Heart left ventricle (tissue), 16 donors: ENCODE data around the gene RAPGEFL1. TPM values are rescaled to one million over a fixed set of nuclear protein-coding genes. Genes with fewer than 3 reads are reported as not detected.

Source experiments
- ATAC-seq, 4 donors: fragments of 200-7000 bp; cut with Tn5 transposase; one replicate each; pipeline ENCODE4 v1.9.1; 2020 to 2022; ENCODE audit warnings: moderate library complexity in 4 of 4, mild to moderate bottlenecking in 3 of 4, moderate number of reproducible peaks in 1 of 4
- DNase-seq, 5 donors: peaks; one replicate each; pipeline ENCODE4 v3.0.0-alpha.2; 2020
- H3K27ac ChIP-seq, 12 donors: fragments of 200-600 bp; sonication (generic) in 4 of 12; one replicate each; pipeline versions ENCODE4 v1.5.0 to v1.8.0; 2016 to 2022; ENCODE audit warnings: mild to moderate bottlenecking in 2 of 12
- H3K27me3 ChIP-seq, 9 donors: fragments of 200-600 bp; sonication (generic) in 2 of 9; one replicate each; pipeline versions ENCODE4 v1.5.1 to v1.8.0; 2016 to 2022; ENCODE audit warnings: mild to moderate bottlenecking in 3 of 9
- H3K36me3 ChIP-seq, 9 donors: fragments of 200-600 bp; sonication (generic) in 2 of 9; one replicate each; pipeline versions ENCODE4 v1.5.0 to v1.8.0; 2018 to 2022; ENCODE audit warnings: mild to moderate bottlenecking in 2 of 9
- H3K4me1 ChIP-seq, 12 donors: fragments of 200-600 bp; sonication (generic) in 4 of 12; one replicate each; pipeline versions ENCODE4 v1.5.0 to v1.8.0; 2016 to 2022; ENCODE audit warnings: mild to moderate bottlenecking in 3 of 12
- H3K4me3 ChIP-seq, 12 donors: fragments of 200-600 bp; sonication (generic) in 4 of 12; one replicate each; pipeline versions ENCODE4 v1.5.0 to v1.8.0; 2017 to 2022; ENCODE audit warnings: mild to moderate bottlenecking in 9 of 12, moderate library complexity in 4 of 12
- H3K9me3 ChIP-seq, 12 donors: fragments of 200-600 bp; sonication (generic) in 4 of 12; one replicate each; pipeline versions ENCODE4 v1.5.0 to v1.8.0; 2016 to 2022; ENCODE audit warnings: mild to moderate bottlenecking in 1 of 12
- POLR2A ChIP-seq, 2 donors: fragments of 450-650 bp; IDR thresholded peaks; one replicate each; pipeline ENCODE4 v1.6.1; 2017; ENCODE audit warnings: antibody characterized with exemption in 2 of 2, mild to moderate bottlenecking in 2 of 2, moderate library complexity in 2 of 2
- WGBS, 4 donors: extraction: QIAGEN DNeasy Blood & Tissue Kit in 2 of 4; methylation state at CpG; one replicate each; pipeline versions ENCODE4 v1.1.5 to v1.1.7; 2013 to 2018; 5-methylcytosine and 5-hydroxymethylcytosine counted together
- intact Hi-C, 10 donors: fragments of 100-400 bp; cut with DNase I; formaldehyde crosslinking; loops; one replicate each; pipeline versions ENCODE4 v1.11.1 to v1.14.2; 2022
- polyA plus RNA-seq, 2 donors: library from polyadenylated mRNA; stranded (reverse); fragments of 200-250 nt; gene quantifications; one replicate each; pipeline ENCODE4 v1.2.3, GENCODE V29; 2013
- total RNA-seq, 9 donors: library from RNA; depleted of rRNA in 2 of 9; stranded (reverse); fragments of >200 nt in 2 of 9; fragmentation: NEBNext Ultra II Directional in 3 of 9; extraction: Animal tissue kit (Norgen Biotek cat#: 25700) in 3 of 9; gene quantifications; one replicate each; pipeline versions ENCODE4 v1.1.0 to v1.2.4, GENCODE V29; 2016 to 2023
- TF ChIP-seq, protein P1 (sequence below), 12 donors: fragments of 200-600 bp; sonication (generic) in 4 of 12; IDR thresholded peaks; one replicate each; pipeline versions ENCODE4 v1.5.0 to v1.8.0; 2018 to 2022; ENCODE audit warnings: antibody characterized with exemption in 12 of 12, mild to moderate bottlenecking in 5 of 12
- donor health status: ischemic (EF 13 %, LVEDD 7.1; RV severe dilation, severe dysfunction).
- donor health status: healthy with polysubstance abuse.
- donor health status: DM: no; HTN: yes; CAD: no.
- donor health status: DM: no; HTN: no; CAD: no.
- donor health status: ischemic (EF 25% LVEDD 6.9; RV normal size, moderate dysfunction).
- donor health status: ischemic (EF 25% LVEDD 5.7; RV mildly dilated, moderate dysfunction).
- donor health status: healthy.
- donor health status: DM: yes; HTN: yes; CAD: no.
- donor health status: ischemic (EF 35%, LVEDD 5.7; RV mildly dilated, moderate dysfunction).
- donor health status: nonischemic (EF 11% LVEDD 7.7; RV severe dilation, severe dysfunction).
- donor health status: DM: yes; HTN: yes; CAD: no.
- donor health status: PGD.
- donor health status: ischemic (EF 29% LVEDD 5.4; RV normal size, mild dysfunction).
- donor health status: nonischemic (EF 23%, LVEDD 6.1; RV moderate dilation, normal function).

Gene RAPGEFL1
- total and polyA plus RNA-seq, 11 donors, result 2.2 to 6.6 (median 3.3) TPM

DNA sequence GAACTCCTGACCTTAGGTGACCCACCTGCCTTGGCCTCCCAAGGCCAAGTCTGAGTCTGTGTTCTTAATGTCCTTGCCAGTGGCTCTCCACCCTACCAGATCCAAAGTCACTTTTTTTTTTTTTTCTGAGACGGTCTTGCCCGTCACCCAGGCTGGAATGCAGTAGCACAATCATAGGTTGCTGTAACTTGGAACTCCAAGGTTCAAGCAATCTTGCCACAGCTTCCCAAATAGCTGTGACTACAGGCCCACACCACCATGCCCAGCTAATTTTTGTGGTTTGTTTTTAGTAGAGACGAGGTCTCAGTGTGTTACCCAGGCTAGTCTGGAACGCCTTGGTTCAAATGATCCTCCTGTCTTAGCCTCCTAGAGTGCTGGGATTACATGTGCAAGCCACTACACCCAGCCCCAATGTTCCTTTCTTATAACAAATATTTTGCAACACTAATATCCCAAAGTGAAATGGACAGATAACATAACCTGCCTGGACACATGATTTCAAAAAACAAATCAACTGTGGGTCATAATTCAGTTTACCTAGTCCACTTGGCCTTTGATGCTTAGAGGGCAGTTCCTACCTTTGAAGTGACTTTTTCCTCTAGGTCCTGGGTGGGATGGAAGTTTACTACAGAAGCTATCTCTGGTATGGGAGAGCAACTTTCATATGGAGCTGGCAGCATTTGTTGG is 4.0 kb upstream of the RAPGEFL1 start:
- ATAC-seq (no peak), DNase-seq (no peak)
- WGBS, 4 donors, result 85 to 92% (median 86%) methylated on average over 4 of the region's 4 CpGs
- Histone ChIP-seq H3K27me3 (no peaks in the 10 kb centered on the region), H3K9me3 (no peaks in the 10 kb centered on the region), H3K4me3 (no peak overlapping the region), H3K4me1 (peaks cover 0 to 19% (median 11%) of the 10 kb centered on the region in 12 donors), H3K36me3 (peaks cover 0 to 84% (median 63%) of the 10 kb centered on the region in 9 donors), H3K27ac (no peak overlapping the region)
- TF ChIP-seq, protein P1, sequence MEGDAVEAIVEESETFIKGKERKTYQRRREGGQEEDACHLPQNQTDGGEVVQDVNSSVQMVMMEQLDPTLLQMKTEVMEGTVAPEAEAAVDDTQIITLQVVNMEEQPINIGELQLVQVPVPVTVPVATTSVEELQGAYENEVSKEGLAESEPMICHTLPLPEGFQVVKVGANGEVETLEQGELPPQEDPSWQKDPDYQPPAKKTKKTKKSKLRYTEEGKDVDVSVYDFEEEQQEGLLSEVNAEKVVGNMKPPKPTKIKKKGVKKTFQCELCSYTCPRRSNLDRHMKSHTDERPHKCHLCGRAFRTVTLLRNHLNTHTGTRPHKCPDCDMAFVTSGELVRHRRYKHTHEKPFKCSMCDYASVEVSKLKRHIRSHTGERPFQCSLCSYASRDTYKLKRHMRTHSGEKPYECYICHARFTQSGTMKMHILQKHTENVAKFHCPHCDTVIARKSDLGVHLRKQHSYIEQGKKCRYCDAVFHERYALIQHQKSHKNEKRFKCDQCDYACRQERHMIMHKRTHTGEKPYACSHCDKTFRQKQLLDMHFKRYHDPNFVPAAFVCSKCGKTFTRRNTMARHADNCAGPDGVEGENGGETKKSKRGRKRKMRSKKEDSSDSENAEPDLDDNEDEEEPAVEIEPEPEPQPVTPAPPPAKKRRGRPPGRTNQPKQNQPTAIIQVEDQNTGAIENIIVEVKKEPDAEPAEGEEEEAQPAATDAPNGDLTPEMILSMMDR (IDR thresholded peaks at IDR 0.05), result no peak
- no peak for TF ChIP-seq POLR2A (IDR thresholded peaks at IDR 0.05)
- intact Hi-C loops, result loop anchor here in 1 of 10 donors (10.0 kb wide), 1 partner anchor 148 kb away; no protein-coding TSS in a partner anchor

DNA sequence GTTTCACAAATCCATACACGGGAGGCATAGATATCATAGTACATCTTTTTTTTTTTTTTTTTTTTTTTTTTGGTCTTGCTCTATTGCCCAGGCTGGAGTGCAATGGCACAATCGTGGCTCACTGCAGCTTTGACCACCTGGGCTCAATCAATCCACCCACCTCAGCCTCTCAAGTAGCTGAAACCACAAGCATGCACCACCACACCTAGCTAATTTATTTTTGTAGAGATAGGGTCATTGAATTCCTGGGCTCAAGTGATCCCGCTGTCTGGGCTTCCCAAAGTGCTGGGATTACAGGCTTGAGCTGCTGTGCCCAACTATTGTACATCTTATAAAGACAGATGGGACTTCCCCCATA is 3.5 kb upstream of the RAPGEFL1 start:
- intact Hi-C loops, result loop anchor here in 1 of 10 donors (10.0 kb wide), 1 partner anchor 149 kb away; no protein-coding TSS in a partner anchor

DNA sequence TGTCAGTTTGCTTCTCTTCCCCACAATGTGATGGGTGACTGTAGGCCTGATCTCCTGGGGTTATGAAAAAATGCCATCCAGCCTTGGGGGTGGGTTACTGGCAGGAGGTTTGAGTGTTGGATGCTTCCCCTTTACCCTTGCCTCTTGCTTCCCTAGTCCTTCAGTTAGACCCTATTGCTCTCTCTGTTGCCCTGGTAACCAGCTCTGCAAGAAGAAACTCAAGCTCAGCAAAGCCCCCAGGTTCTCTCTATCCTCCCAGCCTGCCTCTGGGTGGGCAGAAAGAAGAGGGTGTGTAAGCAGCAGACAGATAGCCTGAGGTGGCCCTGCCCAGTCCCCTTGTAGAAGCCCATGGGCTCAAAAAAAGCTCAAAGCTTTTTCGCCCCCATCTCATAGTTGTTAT is 2.8 kb upstream of the RAPGEFL1 start:
- peaks cover 0 to 15% (median 10%) of the 10 kb centered on the region in 12 donors for H3K4me1 ChIP-seq
- no peaks in the 10 kb centered on the region for H3K27me3 ChIP-seq
- TF ChIP-seq, protein P1 (IDR thresholded peaks at IDR 0.05), result no peak
- no peak for TF ChIP-seq POLR2A (IDR thresholded peaks at IDR 0.05)
- DNase-seq (no peak), ATAC-seq (no peak)
- WGBS, 4 donors, result 94 to 100% (median 96%) methylated on average over 1 of the region's 1 CpG
- no peak overlapping the region for H3K27ac ChIP-seq
- peaks cover 0 to 71% (median 51%) of the 10 kb centered on the region in 9 donors for H3K36me3 ChIP-seq
- H3K4me3 ChIP-seq, result no peak overlapping the region
- no peaks in the 10 kb centered on the region for H3K9me3 ChIP-seq
- intact Hi-C loops, result loop anchor here in 1 of 10 donors (10.0 kb wide), 1 partner anchor 150 kb away; no protein-coding TSS in a partner anchor

More for the DNA sequence above, 3.5 kb upstream of the RAPGEFL1 start:
- WGBS, 4 donors, result 61 to 78% (median 76%) methylated on average over 2 to 3 of the region's 3 CpGs
- H3K4me1 ChIP-seq, result peaks cover 0 to 15% (median 10%) of the 10 kb centered on the region in 12 donors
- DNase-seq (no peak), ATAC-seq (no peak)
- TF ChIP-seq, protein P1 (IDR thresholded peaks at IDR 0.05), result no peak
- no peak for TF ChIP-seq POLR2A (IDR thresholded peaks at IDR 0.05)
- H3K27ac ChIP-seq, result no peak overlapping the region
- no peaks in the 10 kb centered on the region for H3K27me3 ChIP-seq
- H3K9me3 ChIP-seq, result no peaks in the 10 kb centered on the region
- H3K4me3 ChIP-seq, result no peak overlapping the region
- peaks cover 0 to 79% (median 59%) of the 10 kb centered on the region in 9 donors for H3K36me3 ChIP-seq

DNA sequence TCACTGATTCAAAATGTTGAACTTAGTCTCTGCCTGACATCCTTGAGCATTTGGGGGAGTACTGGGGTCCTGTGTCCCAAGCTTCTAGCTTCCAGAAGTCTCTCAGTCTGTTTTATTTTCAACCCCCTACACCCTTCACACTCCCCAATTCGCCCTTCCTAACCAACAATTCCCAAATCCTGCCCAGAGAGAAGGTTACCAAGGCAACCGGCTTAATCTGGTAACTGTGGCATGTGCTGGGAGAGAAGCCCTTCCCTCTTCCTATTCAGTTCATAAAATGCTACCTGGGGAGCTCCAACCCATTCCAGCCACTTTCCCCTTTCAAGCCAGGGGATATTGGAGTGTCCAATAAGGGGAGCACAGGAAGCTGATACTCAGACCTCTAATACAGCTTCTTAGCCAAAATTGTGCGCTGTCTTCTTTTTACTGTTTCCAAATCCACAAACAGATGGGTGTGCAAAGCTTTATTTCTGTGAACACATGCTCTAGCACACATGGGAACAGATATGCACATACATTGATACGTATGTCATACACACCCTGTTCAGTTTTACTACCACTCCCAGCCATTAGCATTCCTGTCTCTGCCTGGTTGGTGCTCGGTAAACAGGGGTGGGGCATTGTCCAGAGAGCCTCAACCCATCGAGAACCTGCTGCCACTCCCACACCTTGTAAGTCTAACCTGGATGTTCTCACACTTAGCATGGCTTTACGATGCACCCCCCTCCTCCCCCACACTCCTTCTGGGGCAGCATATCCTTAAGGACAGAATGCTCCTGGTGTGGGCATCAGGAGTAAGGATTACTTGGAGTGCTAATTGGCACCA is 1.1 kb upstream of the RAPGEFL1 start:
- 94 to 95% (median 95%) methylated on average over 7 of the region's 7 CpGs for WGBS, 4 donors
- Histone ChIP-seq H3K4me1 (peaks cover 0 to 16% (median 10%) of the 10 kb centered on the region in 12 donors), H3K36me3 (peaks cover 0 to 55% (median 35%) of the 10 kb centered on the region in 9 donors), H3K27me3 (no peaks in the 10 kb centered on the region), H3K9me3 (no peaks in the 10 kb centered on the region), H3K4me3 (no peak overlapping the region), H3K27ac (no peak overlapping the region)
- no peak for ATAC-seq
- TF ChIP-seq POLR2A (IDR thresholded peaks at IDR 0.05), result no peak
- TF ChIP-seq, protein P1 (IDR thresholded peaks at IDR 0.05), result no peak
- intact Hi-C loops, result loop anchor here in 1 of 10 donors (10.0 kb wide), 1 partner anchor 151 kb away; no protein-coding TSS in a partner anchor
- DNase-seq, result no peak
